GM10847 (cell line): ENCODE results near the gene ZNF394.

Source experiments
- POLR2A ChIP-seq: IDR thresholded peaks from 2 replicates; pipeline ENCODE4 v1.6.1; 2011; ENCODE audit not compliant: insufficient read length; ENCODE audit errors: extremely low read depth

Gene ZNF394

GRCh38 chr7:99499721-99500636 is at the start of gene ZNF394:
Gene ZNF394 (minus strand): TSS chr7:99500281. CDS start chr7:99500093, 188 bp downstream.
- peak; percentile 67 for TF ChIP-seq POLR2A

- no peak for TF ChIP-seq POLR2A
These were observed 43.8 kb upstream of the ZNF394 start for GRCh38 chr7:99543916-99544315.

- no peak for TF ChIP-seq POLR2A
These were observed 43.1 kb upstream of the ZNF394 start for GRCh38 chr7:99543081-99543671.

GRCh38 chr7:99541212-99541611 is 41.1 kb upstream of the ZNF394 start:
- TF ChIP-seq POLR2A = no peak

GRCh38 chr7:99540542-99540941 is 40.5 kb upstream of the ZNF394 start:
- no peak for TF ChIP-seq POLR2A

- no peak for TF ChIP-seq POLR2A
These were observed 39.2 kb upstream of the ZNF394 start for GRCh38 chr7:99539213-99539811.

GRCh38 chr7:99535667-99536066 is 35.6 kb upstream of the ZNF394 start:
- TF ChIP-seq POLR2A = no peak

- no peak for TF ChIP-seq POLR2A
These were observed 31.3 kb upstream of the ZNF394 start for GRCh38 chr7:99531354-99531765.

- TF ChIP-seq POLR2A = no peak
These were observed 25.8 kb upstream of the ZNF394 start for GRCh38 chr7:99525713-99526440.

GRCh38 chr7:99521399-99521798 is 21.3 kb upstream of the ZNF394 start:
- TF ChIP-seq POLR2A = no peak

- no peak for TF ChIP-seq POLR2A
These were observed 14.0 kb upstream of the ZNF394 start for GRCh38 chr7:99514050-99514449.

- no peak for TF ChIP-seq POLR2A
These were observed 5.2 kb upstream of the ZNF394 start for GRCh38 chr7:99505324-99505662.

- TF ChIP-seq POLR2A = peak; percentile 72
These were observed 4.7 kb upstream of the ZNF394 start, which contains the start of gene ZKSCAN5 for GRCh38 chr7:99504603-99505323. Gene ZKSCAN5 (plus strand): TSS chr7:99504662. CDS start chr7:99506045, 1,383 bp downstream.

GRCh38 chr7:99504281-99504602 is 4.2 kb upstream of the ZNF394 start:
- TF ChIP-seq POLR2A = no peak

GRCh38 chr7:99500637-99501009 is 542 bp upstream of the ZNF394 start:
- no peak for TF ChIP-seq POLR2A

GRCh38 chr7:99499371-99499720 is 735 bp downstream of the ZNF394 start:
- no peak for TF ChIP-seq POLR2A

GRCh38 chr7:99498546-99498944 is 1.5 kb downstream of the ZNF394 start:
- no peak for TF ChIP-seq POLR2A
